Measurements from ENCODE around the gene FAS.

Gene FAS

GRCh38 chr10:88957381-88957780 is 33.2 kb upstream of the FAS start:
- H3K27me3 ChIP-seq (ENCODE audit: control insufficient read depth, insufficient read depth, low read length) = no peaks in the 10 kb centered on the region
- no peaks in the 10 kb centered on the region for H3K36me3 ChIP-seq (ENCODE audit: control insufficient read depth, insufficient read depth, low read length)
- no peak overlapping the region for H3K27ac ChIP-seq (ENCODE audit: low read depth, low read length)
- H3K9ac ChIP-seq (ENCODE audit: low read length) = no peak overlapping the region
- H3K4me1 ChIP-seq (ENCODE audit: control insufficient read depth, insufficient read depth, low read length) = peaks cover 14% of the 10 kb centered on the region
- no peak overlapping the region for H3K4me3 ChIP-seq (ENCODE audit: low read length)

GRCh38 chr10:88958721-88959120 is 31.9 kb upstream of the FAS start:
- Histone ChIP-seq H3K4me3 (ENCODE audit: low read length) (no peak overlapping the region), H3K27me3 (ENCODE audit: control insufficient read depth, insufficient read depth, low read length) (no peaks in the 10 kb centered on the region), H3K27ac (ENCODE audit: low read depth, low read length) (no peak overlapping the region), H3K36me3 (ENCODE audit: control insufficient read depth, insufficient read depth, low read length) (no peaks in the 10 kb centered on the region), H3K9ac (ENCODE audit: low read length) (no peak overlapping the region), H3K4me1 (ENCODE audit: control insufficient read depth, insufficient read depth, low read length) (peaks cover 4% of the 10 kb centered on the region)

DNA sequence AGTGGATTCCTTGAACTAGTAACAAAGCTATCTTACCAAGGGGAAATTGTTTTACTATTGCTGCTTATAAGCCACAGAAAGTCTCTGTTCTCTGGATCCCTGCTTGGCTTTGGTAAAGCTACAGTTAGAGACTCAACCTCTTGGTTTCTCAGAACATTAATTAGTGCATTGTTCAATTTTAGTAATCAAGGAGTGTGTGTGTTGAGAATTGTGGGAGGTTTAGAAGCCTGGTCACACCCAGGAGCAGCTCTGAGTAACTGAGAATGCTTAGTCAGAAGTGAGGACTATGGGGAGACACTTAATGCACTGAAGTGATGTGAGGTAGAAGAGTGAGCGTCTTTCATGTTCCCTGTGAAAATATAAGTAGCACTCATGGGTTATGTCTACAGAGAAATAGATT is 29.8 kb upstream of the FAS start:
- H3K4me3 ChIP-seq (ENCODE audit: low read length) = no peak overlapping the region
- no peaks in the 10 kb centered on the region for H3K27me3 ChIP-seq (ENCODE audit: control insufficient read depth, insufficient read depth, low read length)
- no peaks in the 10 kb centered on the region for H3K36me3 ChIP-seq (ENCODE audit: control insufficient read depth, insufficient read depth, low read length)
- H3K9ac ChIP-seq (ENCODE audit: low read length) = no peak overlapping the region
- peaks cover 4% of the 10 kb centered on the region for H3K4me1 ChIP-seq (ENCODE audit: control insufficient read depth, insufficient read depth, low read length)
- no peak overlapping the region for H3K27ac ChIP-seq (ENCODE audit: low read depth, low read length)

GRCh38 chr10:88961266-88961665 is 29.3 kb upstream of the FAS start:
- H3K4me3 ChIP-seq (ENCODE audit: low read length) = no peak overlapping the region
- H3K36me3 ChIP-seq (ENCODE audit: control insufficient read depth, insufficient read depth, low read length) = no peaks in the 10 kb centered on the region
- no peak overlapping the region for H3K9ac ChIP-seq (ENCODE audit: low read length)
- no peaks in the 10 kb centered on the region for H3K27me3 ChIP-seq (ENCODE audit: control insufficient read depth, insufficient read depth, low read length)
- no peak overlapping the region for H3K27ac ChIP-seq (ENCODE audit: low read depth, low read length)
- H3K4me1 ChIP-seq (ENCODE audit: control insufficient read depth, insufficient read depth, low read length) = peaks cover 4% of the 10 kb centered on the region

DNA sequence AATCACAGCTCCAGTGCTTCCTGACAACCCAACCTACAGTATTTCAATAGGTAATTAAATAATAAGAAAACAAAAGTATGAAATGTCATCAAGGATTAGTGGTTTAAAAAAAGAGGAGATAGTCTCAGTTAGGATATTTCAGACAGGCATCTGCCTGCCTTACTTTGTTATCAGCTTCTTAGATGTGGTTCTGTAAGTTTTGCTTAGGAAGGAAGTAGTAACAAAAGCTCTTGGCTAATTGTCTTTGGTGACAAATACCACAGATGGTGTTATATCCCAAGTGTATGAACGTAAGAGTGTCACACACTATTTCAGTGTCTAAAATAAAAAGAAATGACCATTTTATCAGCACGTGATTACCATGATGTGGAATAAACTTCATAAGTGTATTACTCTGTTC is 28.3 kb upstream of the FAS start:
- H3K4me1 ChIP-seq (ENCODE audit: control insufficient read depth, insufficient read depth, low read length) = peaks cover 13% of the 10 kb centered on the region
- H3K27me3 ChIP-seq (ENCODE audit: control insufficient read depth, insufficient read depth, low read length) = no peaks in the 10 kb centered on the region

GRCh38 chr10:88963318-88963717 is 27.3 kb upstream of the FAS start:
- no peak overlapping the region for H3K9ac ChIP-seq (ENCODE audit: low read length)
- H3K4me3 ChIP-seq (ENCODE audit: low read length) = no peak overlapping the region
- H3K27me3 ChIP-seq (ENCODE audit: control insufficient read depth, insufficient read depth, low read length) = no peaks in the 10 kb centered on the region
- no peak overlapping the region for H3K27ac ChIP-seq (ENCODE audit: low read depth, low read length)
- H3K36me3 ChIP-seq (ENCODE audit: control insufficient read depth, insufficient read depth, low read length) = no peaks in the 10 kb centered on the region
- peaks cover 17% of the 10 kb centered on the region for H3K4me1 ChIP-seq (ENCODE audit: control insufficient read depth, insufficient read depth, low read length)

More for the DNA sequence above, 28.3 kb upstream of the FAS start:
- H3K27ac ChIP-seq (ENCODE audit: low read depth, low read length) = no peak overlapping the region
- no peak overlapping the region for H3K4me3 ChIP-seq (ENCODE audit: low read length)
- H3K36me3 ChIP-seq (ENCODE audit: control insufficient read depth, insufficient read depth, low read length) = no peaks in the 10 kb centered on the region
- H3K9ac ChIP-seq (ENCODE audit: low read length) = no peak overlapping the region

DNA sequence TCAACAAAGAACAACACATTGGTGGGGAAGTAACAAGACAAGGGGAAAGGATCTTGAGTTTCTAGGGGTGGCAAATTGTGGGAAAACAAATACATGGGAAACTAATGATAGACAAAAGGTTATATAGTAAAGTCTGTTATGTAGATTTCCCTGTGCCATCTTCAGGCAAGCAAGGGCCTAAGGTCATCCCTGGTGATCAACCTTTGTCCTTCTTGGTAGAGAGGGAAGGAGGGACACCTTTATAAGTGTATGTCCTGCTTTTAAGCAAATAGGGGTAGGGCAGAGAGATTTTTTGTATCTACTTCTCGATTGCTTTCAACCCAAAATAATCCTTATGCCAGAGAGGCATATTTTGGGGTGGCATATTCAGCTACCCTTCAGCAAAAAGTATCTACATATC is 26.2 kb upstream of the FAS start:
- Histone ChIP-seq H3K4me3 (ENCODE audit: low read length) (no peak overlapping the region), H3K36me3 (ENCODE audit: control insufficient read depth, insufficient read depth, low read length) (no peaks in the 10 kb centered on the region), H3K4me1 (ENCODE audit: control insufficient read depth, insufficient read depth, low read length) (peaks cover 21% of the 10 kb centered on the region), H3K27ac (ENCODE audit: low read depth, low read length) (no peak overlapping the region), H3K27me3 (ENCODE audit: control insufficient read depth, insufficient read depth, low read length) (no peaks in the 10 kb centered on the region), H3K9ac (ENCODE audit: low read length) (no peak overlapping the region)

- no peak overlapping the region for H3K9ac ChIP-seq (ENCODE audit: low read length)
- H3K27ac ChIP-seq (ENCODE audit: low read depth, low read length) = no peak overlapping the region
- H3K4me3 ChIP-seq (ENCODE audit: low read length) = no peak overlapping the region
- peaks cover 23% of the 10 kb centered on the region for H3K4me1 ChIP-seq (ENCODE audit: control insufficient read depth, insufficient read depth, low read length)
- H3K27me3 ChIP-seq (ENCODE audit: control insufficient read depth, insufficient read depth, low read length) = no peaks in the 10 kb centered on the region
- H3K36me3 ChIP-seq (ENCODE audit: control insufficient read depth, insufficient read depth, low read length) = no peaks in the 10 kb centered on the region
Measured at GRCh38 chr10:88964869-88965415, 25.7 kb upstream of the FAS start.

GRCh38 chr10:88966797-88967196 is 23.8 kb upstream of the FAS start:
- Histone ChIP-seq H3K4me3 (ENCODE audit: low read length) (no peak overlapping the region), H3K36me3 (ENCODE audit: control insufficient read depth, insufficient read depth, low read length) (no peaks in the 10 kb centered on the region), H3K4me1 (ENCODE audit: control insufficient read depth, insufficient read depth, low read length) (peaks cover 34% of the 10 kb centered on the region), H3K9ac (ENCODE audit: low read length) (no peak overlapping the region), H3K27me3 (ENCODE audit: control insufficient read depth, insufficient read depth, low read length) (no peaks in the 10 kb centered on the region), H3K27ac (ENCODE audit: low read depth, low read length) (peak overlapping the region; percentile 41)

- Histone ChIP-seq H3K36me3 (ENCODE audit: control insufficient read depth, insufficient read depth, low read length) (no peaks in the 10 kb centered on the region), H3K4me3 (ENCODE audit: low read length) (no peak overlapping the region), H3K27me3 (ENCODE audit: control insufficient read depth, insufficient read depth, low read length) (no peaks in the 10 kb centered on the region), H3K27ac (ENCODE audit: low read depth, low read length) (no peak overlapping the region), H3K9ac (ENCODE audit: low read length) (no peak overlapping the region), H3K4me1 (ENCODE audit: control insufficient read depth, insufficient read depth, low read length) (peaks cover 34% of the 10 kb centered on the region)
Measured at GRCh38 chr10:88968391-88968790, 22.2 kb upstream of the FAS start.

- Histone ChIP-seq H3K36me3 (ENCODE audit: control insufficient read depth, insufficient read depth, low read length) (no peaks in the 10 kb centered on the region), H3K9ac (ENCODE audit: low read length) (no peak overlapping the region), H3K27me3 (ENCODE audit: control insufficient read depth, insufficient read depth, low read length) (no peaks in the 10 kb centered on the region), H3K27ac (ENCODE audit: low read depth, low read length) (peak overlapping the region; percentile 76), H3K4me3 (ENCODE audit: low read length) (no peak overlapping the region), H3K4me1 (ENCODE audit: control insufficient read depth, insufficient read depth, low read length) (peaks cover 36% of the 10 kb centered on the region)
Measured at GRCh38 chr10:88971221-88972061, 19.2 kb upstream of the FAS start.

- Histone ChIP-seq H3K4me1 (ENCODE audit: control insufficient read depth, insufficient read depth, low read length) (peaks cover 27% of the 10 kb centered on the region), H3K27me3 (ENCODE audit: control insufficient read depth, insufficient read depth, low read length) (no peaks in the 10 kb centered on the region), H3K27ac (ENCODE audit: low read depth, low read length) (peak overlapping the region; percentile 7), H3K9ac (ENCODE audit: low read length) (no peak overlapping the region), H3K36me3 (ENCODE audit: control insufficient read depth, insufficient read depth, low read length) (no peaks in the 10 kb centered on the region), H3K4me3 (ENCODE audit: low read length) (no peak overlapping the region)
Measured at GRCh38 chr10:88974012-88974411, 16.6 kb upstream of the FAS start.

Data from rectal smooth muscle tissue (tissue), 1 donor.